T-cell (primary cell): ENCODE data around the gene BNC2. TPM values are rescaled to one million over a fixed set of nuclear protein-coding genes. Genes with fewer than 3 reads are reported as not detected.

Source experiments
- ATAC-seq, 4 experiments: fragments of 200-7000 bp in 3 of 4; fragments of 150-1000 bp in 1 of 4; cut with Tn5 transposase; replicated peaks in 1 of 4; 1 replicate in 3 of 4; 2 replicates in 1 of 4; pipeline ENCODE4 v1.10.0; 2021; ENCODE audit warnings: moderate library complexity in 3 of 4, mild to moderate bottlenecking in 2 of 4, moderate number of reproducible peaks in 1 of 4
- CTCF ChIA-PET, 2 donors: fragments of 300-600 bp; sonication (Branson Sonifier 250); formaldehyde crosslinking; loops; one replicate each; lab custom pipeline; 2022; ENCODE audit warnings: antibody characterized with exemption in 2 of 2; lab: Charles Lee
- POLR2A ChIA-PET, 2 donors: fragments of 300-600 bp; sonication (Branson Sonifier 250); formaldehyde crosslinking; loops; one replicate each; lab custom pipeline; 2022; ENCODE audit warnings: antibody characterized with exemption in 2 of 2; lab: Charles Lee
- DNase-seq, 35 experiments: peaks; one replicate each; pipeline versions ENCODE4 v3.0.0 to v3.0.0-alpha.2; 2013 to 2023
- H3K27ac ChIP-seq: one replicate; pipeline ENCODE4 v1.5.1; 2013; ENCODE audit warnings: low read length
- H3K27me3 ChIP-seq, 2 experiments: replicated peaks in 1 of 2; 1 replicate in 1 of 2; 2 replicates in 1 of 2; pipeline versions ENCODE4 v1.6.1 to v1.7.0; 2013; ENCODE audit warnings: low read length in 1 of 2, mixed read lengths in 1 of 2; ENCODE audit not compliant: control insufficient read depth in 2 of 2, insufficient read depth in 2 of 2; ENCODE audit errors: extremely low read depth in 1 of 2
- H3K36me3 ChIP-seq, 2 donors: 1 replicate in 1 of 2; 2 replicates in 1 of 2; pipeline versions ENCODE4 v1.6.1 to v1.7.0; 2013; ENCODE audit warnings: low read length in 1 of 2; ENCODE audit not compliant: control insufficient read depth in 2 of 2, insufficient read depth in 1 of 2; ENCODE audit errors: extremely low read depth in 1 of 2
- H3K4me1 ChIP-seq, 2 experiments: 1 replicate in 1 of 2; 2 replicates in 1 of 2; pipeline versions ENCODE4 v1.6.1 to v1.7.0; 2013; ENCODE audit warnings: low read length in 2 of 2, mixed read lengths in 1 of 2; ENCODE audit not compliant: insufficient read depth in 2 of 2, control insufficient read depth in 1 of 2; ENCODE audit errors: extremely low read depth in 1 of 2
- H3K4me3 ChIP-seq, 2 donors: 1 replicate in 1 of 2; 2 replicates in 1 of 2; pipeline versions ENCODE4 v1.5.1 to v1.7.0; 2013; ENCODE audit warnings: mild to moderate bottlenecking in 2 of 2, low read length in 1 of 2, moderate library complexity in 1 of 2; ENCODE audit not compliant: control insufficient read depth in 1 of 2; ENCODE audit errors: extremely low read depth in 1 of 2
- H3K9me3 ChIP-seq: 2 replicates; pipeline ENCODE4 v1.7.0; 2013
- H3K27ac Mint-ChIP-seq, 2 donors: one replicate each; pipeline ENCODE4 v1.8.0; 2020 to 2021; ENCODE audit warnings: mild to moderate bottlenecking in 2 of 2, mixed read lengths in 2 of 2
- H3K27me3 Mint-ChIP-seq, 2 donors: one replicate each; pipeline ENCODE4 v1.8.0; 2021 to 2022; ENCODE audit warnings: mixed read lengths in 2 of 2
- H3K36me3 Mint-ChIP-seq: one replicate; pipeline ENCODE4 v1.8.0; 2021; ENCODE audit warnings: mixed read lengths
- H3K4me1 Mint-ChIP-seq, 3 donors: one replicate each; pipeline ENCODE4 v1.8.0; 2020 to 2022; ENCODE audit warnings: mixed read lengths in 3 of 3, mild to moderate bottlenecking in 1 of 3
- H3K4me3 Mint-ChIP-seq, 3 donors: one replicate each; pipeline ENCODE4 v1.8.0; 2020 to 2022; ENCODE audit warnings: mild to moderate bottlenecking in 3 of 3, mixed read lengths in 3 of 3, moderate library complexity in 3 of 3
- H3K9me3 Mint-ChIP-seq, 3 donors: one replicate each; pipeline ENCODE4 v1.8.0; 2020 to 2022; ENCODE audit warnings: mixed read lengths in 3 of 3
- WGBS: methylation state at CpG from one replicate; pipeline ENCODE4 v1.1.5; 2013; ENCODE audit warnings: missing lambda C conversion rate; ENCODE audit not compliant: insufficient coverage; 5-methylcytosine and 5-hydroxymethylcytosine counted together
- total RNA-seq, 35 experiments: library from RNA in 6 of 35; stranded (reverse) in 6 of 35; fragments of 120-200 nt in 1 of 35; gene quantifications; one replicate each; pipeline versions ENCODE4 v1.2.1 to v1.2.4 and lab custom pipeline; 2013 to 2026

The BNC2 gene
- total RNA-seq, 5 donors from 2014 or later (not counting 1 experiment from before 2014, with no cell fraction given), result 0.03 to 2.1 (median 0.57) TPM

- H3K27me3 Mint-ChIP-seq, result no peaks in the 10 kb centered on the region
- Histone ChIP-seq H3K27me3 (no peaks in the 10 kb centered on the region), H3K9me3 (no peaks in the 10 kb centered on the region), H3K36me3 (no peaks in the 10 kb centered on the region), H3K4me3 (no peak overlapping the region), H3K4me1 (no peaks in the 10 kb centered on the region), H3K27ac (no peak overlapping the region)
- H3K36me3 Mint-ChIP-seq, result no peaks in the 10 kb centered on the region
- H3K4me3 Mint-ChIP-seq, result no peak overlapping the region
- WGBS, result no CpG with 5 or more reads among the region's 1 CpG
- ATAC-seq, result no peak
- CTCF ChIA-PET, result no interaction called here
- no peak overlapping the region for H3K27ac Mint-ChIP-seq
- H3K4me1 Mint-ChIP-seq, result no peaks in the 10 kb centered on the region
- POLR2A ChIA-PET, result no interaction called here
- DNase-seq, result no peak
- no peaks in the 10 kb centered on the region for H3K9me3 Mint-ChIP-seq
Measured at GRCh38 chr9:16551692-16552091, 318.8 kb downstream of the BNC2 start.

DNA sequence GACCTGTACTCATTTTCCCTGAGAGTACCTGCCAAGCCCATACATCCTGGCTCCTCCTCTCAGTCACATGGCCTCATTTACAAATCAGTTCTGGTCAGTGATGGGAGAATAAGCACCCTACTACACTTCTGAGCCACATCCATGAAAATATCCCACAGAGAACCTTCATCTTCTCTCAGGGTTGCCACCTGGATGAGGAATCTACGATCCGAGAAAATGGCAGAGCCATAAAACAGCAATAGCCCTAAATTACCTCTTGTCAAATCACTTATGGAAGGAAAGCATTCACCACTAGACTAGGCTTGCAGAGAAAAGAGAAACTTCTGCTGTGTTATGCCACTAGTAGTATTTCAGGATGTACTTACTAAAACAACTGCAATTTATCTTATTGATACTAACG lies 324.8 kb downstream of the BNC2 start:
- H3K36me3 Mint-ChIP-seq, result no peaks in the 10 kb centered on the region
- ATAC-seq (no peak), DNase-seq (no peak)
- no peaks in the 10 kb centered on the region for H3K9me3 Mint-ChIP-seq
- no peak overlapping the region for H3K4me3 ChIP-seq
- no peak overlapping the region for H3K27ac ChIP-seq
- no peaks in the 10 kb centered on the region for H3K27me3 ChIP-seq
- no peaks in the 10 kb centered on the region for H3K27me3 Mint-ChIP-seq
- 80% methylated on average over 1 of the region's 3 CpGs for WGBS
- no peaks in the 10 kb centered on the region for H3K36me3 ChIP-seq
- H3K27ac Mint-ChIP-seq, result no peak overlapping the region
- no peaks in the 10 kb centered on the region for H3K4me1 Mint-ChIP-seq
- no peaks in the 10 kb centered on the region for H3K9me3 ChIP-seq
- H3K4me3 Mint-ChIP-seq, result no peak overlapping the region
- ChIA-PET CTCF (no interaction called here), POLR2A (no interaction called here)
- H3K4me1 ChIP-seq, result peaks cover 0 to 9% of the 10 kb centered on the region in 2 experiments

DNA sequence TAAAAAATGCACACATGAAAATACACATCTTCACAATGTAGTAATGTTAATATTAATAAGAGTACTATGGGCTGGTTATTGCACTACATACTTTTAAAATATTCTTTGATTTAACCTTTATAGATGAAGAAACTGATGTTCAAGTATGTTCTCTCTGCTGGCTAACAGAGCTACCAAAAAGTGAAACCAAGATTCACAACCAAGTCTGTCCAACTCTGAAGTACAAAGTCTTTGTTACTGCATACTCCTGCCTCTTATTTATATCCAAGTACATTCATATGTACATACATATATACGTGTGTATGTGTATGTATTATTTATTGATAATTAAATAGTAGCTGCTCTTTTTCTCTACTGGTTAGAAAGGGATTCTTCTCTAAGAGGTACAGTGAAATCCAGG lies 325.6 kb downstream of the BNC2 start:
- DNase-seq, result no peak
- Histone ChIP-seq H3K4me3 (no peak overlapping the region), H3K36me3 (no peaks in the 10 kb centered on the region), H3K27me3 (no peaks in the 10 kb centered on the region), H3K4me1 (peaks cover 0 to 9% of the 10 kb centered on the region in 2 experiments), H3K9me3 (no peaks in the 10 kb centered on the region), H3K27ac (no peak overlapping the region)
- Mint-ChIP-seq H3K9me3 (no peaks in the 10 kb centered on the region), H3K4me1 (no peaks in the 10 kb centered on the region), H3K36me3 (no peaks in the 10 kb centered on the region), H3K27me3 (no peaks in the 10 kb centered on the region), H3K4me3 (no peak overlapping the region), H3K27ac (no peak overlapping the region)
- ChIA-PET POLR2A (no interaction called here), CTCF (interaction anchor here in 1 of 2 donors (0.5 kb wide), 1 partner anchor 1459 kb away, joined by 3 read pairs; no protein-coding TSS in a partner anchor)
- WGBS, result no CpG with 5 or more reads among the region's 1 CpG
- no peak for ATAC-seq

DNA sequence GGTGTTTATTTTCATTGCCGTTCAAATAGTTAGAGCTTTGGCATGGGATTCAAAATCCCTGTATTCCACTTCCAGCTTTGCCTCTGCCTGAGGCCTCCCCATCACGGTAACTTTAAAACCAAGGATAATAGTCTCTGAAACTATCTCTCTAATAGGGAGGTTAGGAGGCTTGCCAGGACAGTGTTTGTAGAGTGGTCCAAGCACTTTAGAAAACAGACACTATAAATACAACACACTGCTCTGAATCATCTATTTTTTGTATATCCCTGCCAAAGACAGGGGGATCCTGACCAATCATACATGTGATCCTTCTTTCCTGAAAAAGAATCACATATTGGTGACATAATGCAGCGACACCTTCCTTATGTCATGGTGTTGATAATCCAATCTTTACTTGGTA lies 326.8 kb downstream of the BNC2 start:
- DNase-seq, result no peak
- H3K9me3 ChIP-seq, result no peaks in the 10 kb centered on the region
- no peaks in the 10 kb centered on the region for H3K27me3 ChIP-seq
- no CpG with 5 or more reads among the region's 3 CpGs for WGBS
- H3K27me3 Mint-ChIP-seq, result no peaks in the 10 kb centered on the region
- no peaks in the 10 kb centered on the region for H3K36me3 Mint-ChIP-seq
- no peak overlapping the region for H3K4me3 ChIP-seq
- ChIA-PET POLR2A (no interaction called here), CTCF (interaction anchor here in 1 of 2 donors (0.6 kb wide), 1 partner anchor 121 kb away, joined by 9 read pairs; no protein-coding TSS in a partner anchor)
- peaks cover 0 to 9% of the 10 kb centered on the region in 2 experiments for H3K4me1 ChIP-seq
- H3K9me3 Mint-ChIP-seq, result no peaks in the 10 kb centered on the region
- no peaks in the 10 kb centered on the region for H3K36me3 ChIP-seq
- no peak overlapping the region for H3K27ac Mint-ChIP-seq
- ATAC-seq, result no peak
- H3K4me1 Mint-ChIP-seq, result no peaks in the 10 kb centered on the region
- H3K4me3 Mint-ChIP-seq, result no peak overlapping the region
- H3K27ac ChIP-seq, result no peak overlapping the region

- no peak overlapping the region for H3K4me3 Mint-ChIP-seq
- Histone ChIP-seq H3K4me1 (peaks cover 0 to 9% of the 10 kb centered on the region in 2 experiments), H3K36me3 (no peaks in the 10 kb centered on the region), H3K27me3 (no peaks in the 10 kb centered on the region), H3K9me3 (no peaks in the 10 kb centered on the region), H3K27ac (no peak overlapping the region), H3K4me3 (no peak overlapping the region)
- no peaks in the 10 kb centered on the region for H3K9me3 Mint-ChIP-seq
- DNase-seq, result no peak
- H3K27me3 Mint-ChIP-seq, result no peaks in the 10 kb centered on the region
- POLR2A ChIA-PET, result no interaction called here
- H3K36me3 Mint-ChIP-seq, result no peaks in the 10 kb centered on the region
- H3K4me1 Mint-ChIP-seq, result no peaks in the 10 kb centered on the region
- H3K27ac Mint-ChIP-seq, result no peak overlapping the region
- ATAC-seq, result no peak
- no CpG with 5 or more reads among the region's 3 CpGs for WGBS
- CTCF ChIA-PET, result no interaction called here
Measured at GRCh38 chr9:16543225-16543624, 327.2 kb downstream of the BNC2 start.

- no peaks in the 10 kb centered on the region for H3K4me1 Mint-ChIP-seq
- no peak overlapping the region for H3K4me3 Mint-ChIP-seq
- H3K27me3 Mint-ChIP-seq, result no peaks in the 10 kb centered on the region
- Histone ChIP-seq H3K36me3 (no peaks in the 10 kb centered on the region), H3K4me1 (peaks cover 0 to 9% of the 10 kb centered on the region in 2 experiments), H3K4me3 (no peak overlapping the region), H3K9me3 (no peaks in the 10 kb centered on the region), H3K27ac (no peak overlapping the region), H3K27me3 (no peaks in the 10 kb centered on the region)
- CTCF ChIA-PET, result interaction anchor here in 1 of 2 donors (0.6 kb wide), 1 partner anchor 665 kb away, joined by 3 read pairs; no protein-coding TSS in a partner anchor
- 88% methylated on average over 1 of the region's 1 CpG for WGBS
- POLR2A ChIA-PET, result no interaction called here
- DNase-seq, result no peak
- ATAC-seq, result no peak
- H3K9me3 Mint-ChIP-seq, result no peaks in the 10 kb centered on the region
- no peak overlapping the region for H3K27ac Mint-ChIP-seq
- no peaks in the 10 kb centered on the region for H3K36me3 Mint-ChIP-seq
Measured at GRCh38 chr9:16542290-16542689, 328.2 kb downstream of the BNC2 start.
